ENCODE data around the gene ITM2C.

ITM2C gene

DNA sequence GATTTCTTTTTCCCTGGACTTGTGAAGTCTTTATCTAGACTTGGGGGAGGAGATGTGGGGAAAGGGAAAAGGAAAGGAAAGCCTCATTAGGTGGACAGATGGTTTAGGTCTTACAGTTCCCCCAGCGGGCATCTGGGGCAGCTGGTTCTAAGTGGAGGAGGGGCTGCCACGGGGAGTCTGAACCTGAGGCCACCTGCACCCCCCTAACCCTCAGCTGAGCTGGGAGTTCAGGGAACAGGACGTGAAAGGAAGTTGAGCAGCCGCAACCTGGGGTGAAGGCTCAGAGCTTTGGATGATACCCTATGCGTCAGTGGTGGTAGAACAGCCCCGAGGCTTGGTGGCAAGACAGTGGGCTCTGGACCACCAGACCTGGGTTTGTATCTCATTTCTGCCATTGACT, 26.8 kb downstream of the ITM2C start:
- H3K4me3 ChIP-seq (ENCODE audit: low read depth, low read length): no peak overlapping the region
- TF ChIP-seq, protein P1, sequence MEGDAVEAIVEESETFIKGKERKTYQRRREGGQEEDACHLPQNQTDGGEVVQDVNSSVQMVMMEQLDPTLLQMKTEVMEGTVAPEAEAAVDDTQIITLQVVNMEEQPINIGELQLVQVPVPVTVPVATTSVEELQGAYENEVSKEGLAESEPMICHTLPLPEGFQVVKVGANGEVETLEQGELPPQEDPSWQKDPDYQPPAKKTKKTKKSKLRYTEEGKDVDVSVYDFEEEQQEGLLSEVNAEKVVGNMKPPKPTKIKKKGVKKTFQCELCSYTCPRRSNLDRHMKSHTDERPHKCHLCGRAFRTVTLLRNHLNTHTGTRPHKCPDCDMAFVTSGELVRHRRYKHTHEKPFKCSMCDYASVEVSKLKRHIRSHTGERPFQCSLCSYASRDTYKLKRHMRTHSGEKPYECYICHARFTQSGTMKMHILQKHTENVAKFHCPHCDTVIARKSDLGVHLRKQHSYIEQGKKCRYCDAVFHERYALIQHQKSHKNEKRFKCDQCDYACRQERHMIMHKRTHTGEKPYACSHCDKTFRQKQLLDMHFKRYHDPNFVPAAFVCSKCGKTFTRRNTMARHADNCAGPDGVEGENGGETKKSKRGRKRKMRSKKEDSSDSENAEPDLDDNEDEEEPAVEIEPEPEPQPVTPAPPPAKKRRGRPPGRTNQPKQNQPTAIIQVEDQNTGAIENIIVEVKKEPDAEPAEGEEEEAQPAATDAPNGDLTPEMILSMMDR (IDR thresholded peaks at IDR 0.05; ENCODE audit: low read depth, low read length, missing control alignments): no peak
- DNase-seq (ENCODE audit: low read depth): no peak

DNA sequence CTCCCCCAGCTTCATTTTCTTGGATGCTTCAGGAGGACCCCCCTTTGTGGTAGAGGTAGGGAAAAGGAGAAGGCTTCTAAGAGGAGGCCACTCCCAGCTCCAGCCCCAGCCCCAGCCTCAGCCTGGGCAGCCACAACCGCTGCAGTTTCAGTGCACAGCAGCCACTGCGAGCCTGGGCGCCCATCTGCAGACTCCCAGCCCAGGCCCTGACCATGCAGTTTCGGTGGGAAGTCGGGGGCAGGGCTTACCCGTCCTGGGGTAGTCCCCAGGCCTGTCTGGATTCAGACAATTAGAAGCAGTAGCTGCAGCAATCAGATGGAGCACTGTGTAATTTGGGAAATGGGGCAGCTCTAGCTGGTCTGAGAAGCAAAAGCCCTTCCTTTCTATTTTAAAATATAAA, 28.6 kb downstream of the ITM2C start:
- DNase-seq (ENCODE audit: low read depth): no peak
- TF ChIP-seq, protein P1 (IDR thresholded peaks at IDR 0.05; ENCODE audit: low read depth, low read length, missing control alignments): no peak
- H3K4me3 ChIP-seq (ENCODE audit: low read depth, low read length): no peak overlapping the region

DNA sequence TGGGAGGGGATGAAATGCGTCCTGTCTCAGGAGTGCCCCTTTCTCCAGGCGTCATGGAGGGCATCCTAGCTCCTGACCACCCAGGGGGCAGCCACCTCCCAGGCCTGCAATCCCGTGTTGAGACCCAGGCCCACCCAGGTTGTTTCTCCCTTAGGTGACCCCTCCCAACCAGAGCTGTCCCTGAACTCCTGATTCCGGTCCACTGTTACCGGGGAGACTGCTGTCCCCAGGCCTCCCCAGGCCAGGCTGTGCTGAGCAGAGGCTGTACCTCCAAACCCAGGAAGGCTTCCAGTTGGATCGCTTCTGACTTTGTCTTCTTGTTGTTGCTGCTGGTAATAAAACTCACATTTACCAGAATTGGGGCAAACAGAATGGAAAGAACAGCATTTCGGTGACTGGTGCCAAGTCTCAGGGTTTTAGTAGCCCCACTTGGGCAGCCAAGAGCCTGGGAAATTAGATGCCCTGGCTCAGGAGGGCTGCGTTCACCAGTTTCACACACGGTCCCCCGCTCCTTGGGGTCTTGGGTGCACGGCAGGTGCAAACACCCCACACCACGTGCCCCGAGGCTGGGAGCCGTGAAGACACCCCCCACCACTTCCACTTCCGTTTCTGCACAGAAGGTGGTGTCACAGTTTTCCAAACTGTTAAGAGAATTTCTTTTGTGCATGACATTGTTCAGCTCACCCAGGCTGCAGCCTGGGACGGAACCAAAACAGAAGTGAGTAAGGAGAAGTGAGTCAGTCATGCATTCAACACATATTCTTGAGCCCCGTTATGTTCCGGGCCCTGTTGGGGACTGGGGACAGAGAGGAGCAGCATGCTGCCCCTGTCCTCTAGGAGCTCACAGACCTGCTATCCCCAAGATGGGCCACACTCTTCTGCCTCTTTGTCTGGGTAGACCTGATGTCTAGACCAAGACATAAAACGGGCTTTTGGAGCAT, 29.4 kb downstream of the ITM2C start:
- DNase-seq (ENCODE audit: low read depth): no peak
- no peak overlapping the region for H3K4me3 ChIP-seq (ENCODE audit: low read depth, low read length)
- TF ChIP-seq, protein P1 (IDR thresholded peaks at IDR 0.05; ENCODE audit: low read depth, low read length, missing control alignments): no peak

DNA sequence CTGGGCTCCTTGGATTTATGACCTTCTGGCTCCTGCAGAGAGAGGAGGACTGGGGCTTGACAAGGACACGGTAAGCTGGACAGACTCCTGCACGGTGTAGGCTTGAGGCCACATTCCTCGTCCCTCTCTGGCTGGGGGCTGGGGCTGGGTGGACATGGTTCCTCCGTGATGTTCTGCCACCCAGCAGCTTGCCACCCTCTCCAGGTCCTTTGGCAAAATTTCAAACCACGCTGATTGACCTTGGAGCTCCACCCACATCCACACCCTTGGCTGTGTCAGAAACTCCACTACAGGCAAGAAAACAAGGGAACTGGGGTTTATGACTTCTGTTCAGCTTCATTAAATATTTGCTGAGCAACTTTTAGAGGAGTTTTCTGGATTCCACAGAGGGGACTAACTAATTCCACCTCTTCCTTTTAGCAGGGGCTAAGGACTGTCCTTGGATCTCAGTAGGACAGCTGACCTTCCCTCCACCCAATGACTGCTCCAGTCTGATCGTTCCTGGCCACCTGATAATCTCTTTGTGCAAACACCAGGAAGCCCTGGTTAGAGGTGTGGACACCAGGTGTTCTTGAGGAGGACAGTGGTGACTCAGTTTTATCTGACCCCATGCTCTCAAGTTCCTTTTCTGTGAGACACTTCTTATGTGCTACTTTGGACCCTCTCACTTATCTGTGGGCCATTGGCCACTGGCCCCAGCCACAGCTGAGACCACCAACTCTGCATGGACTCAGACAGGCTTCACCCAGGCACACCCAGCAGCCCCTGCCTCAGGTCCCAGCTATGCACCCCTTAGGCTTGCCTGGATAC, 31.0 kb downstream of the ITM2C start:
- no peak overlapping the region for H3K4me3 ChIP-seq (ENCODE audit: low read depth, low read length)
- TF ChIP-seq, protein P1 (IDR thresholded peaks at IDR 0.05; ENCODE audit: low read depth, low read length, missing control alignments): no peak
- no peak for DNase-seq (ENCODE audit: low read depth)

DNA sequence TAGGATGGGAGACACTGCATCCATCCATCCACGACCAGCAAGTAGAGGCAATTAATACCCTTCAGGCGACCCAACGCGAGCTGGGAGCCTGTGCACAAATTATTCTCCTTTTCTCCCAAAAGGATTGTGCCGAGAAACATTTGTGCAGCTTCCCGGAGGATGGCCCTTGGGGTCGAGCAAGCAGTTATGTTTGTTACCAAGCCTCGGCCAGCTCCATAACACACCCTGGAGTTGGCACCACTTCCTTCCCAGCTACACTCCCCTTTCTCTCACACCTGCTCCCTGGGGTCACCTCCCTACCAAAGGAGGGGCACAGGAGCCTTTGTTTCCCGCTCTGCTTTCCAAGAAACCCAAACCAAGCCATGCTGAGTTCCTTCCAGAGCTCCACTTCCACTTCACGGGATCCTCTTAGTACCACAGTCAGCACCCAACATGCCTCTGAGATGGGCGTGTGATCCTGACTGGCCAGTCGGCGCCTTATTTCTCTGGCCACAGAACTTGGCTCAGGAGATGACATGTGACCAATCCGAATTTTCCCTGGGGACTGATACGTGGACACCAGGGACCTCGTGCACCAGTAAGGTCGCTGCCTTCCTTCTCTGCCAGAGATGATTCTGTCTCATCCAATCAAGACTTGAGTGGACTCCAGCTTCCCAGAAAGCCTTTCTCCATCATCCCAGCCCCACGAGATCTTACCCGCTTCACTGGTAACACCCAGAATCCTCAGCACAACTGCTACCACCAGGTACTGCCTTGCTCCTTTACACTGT, 31.8 kb downstream of the ITM2C start:
- DNase-seq (ENCODE audit: low read depth): no peak
- H3K4me3 ChIP-seq (ENCODE audit: low read depth, low read length): no peak overlapping the region
- TF ChIP-seq, protein P1 (IDR thresholded peaks at IDR 0.05; ENCODE audit: low read depth, low read length, missing control alignments): no peak

DNA sequence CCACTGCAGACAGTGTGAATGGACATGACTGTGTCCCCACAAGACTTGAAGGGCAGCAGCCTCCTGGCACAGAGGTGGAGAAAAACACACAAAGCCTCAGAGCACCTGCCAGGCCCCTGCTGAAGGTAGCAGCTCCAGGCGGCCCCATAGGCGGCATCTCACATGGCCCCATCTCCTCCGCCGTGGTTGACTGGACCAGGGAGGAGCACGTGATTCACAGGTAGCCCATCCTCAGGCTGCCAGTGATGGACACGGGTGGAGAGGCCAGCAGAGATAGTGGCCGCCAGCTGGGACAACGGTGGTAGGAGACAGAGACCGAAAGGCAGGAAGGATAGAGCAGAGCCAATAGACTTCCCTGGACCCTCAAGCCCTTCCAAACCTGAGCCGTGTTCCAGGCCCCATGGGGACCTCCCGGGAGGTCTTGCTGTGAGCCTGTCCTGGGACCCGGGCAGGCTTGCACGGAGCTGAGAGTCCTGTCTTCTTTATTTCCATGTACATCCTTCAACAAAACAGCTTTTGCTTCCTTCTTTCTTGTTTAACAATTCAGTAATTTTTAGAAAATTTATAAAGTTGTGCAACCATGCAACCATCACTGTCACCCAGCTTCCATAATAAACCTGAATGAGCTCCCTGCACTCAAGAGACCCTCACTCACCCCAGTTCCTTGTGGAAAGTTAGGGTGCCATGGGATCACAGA, 33.4 kb downstream of the ITM2C start:
- no peak overlapping the region for H3K4me3 ChIP-seq (ENCODE audit: low read depth, low read length)
- TF ChIP-seq, protein P1 (IDR thresholded peaks at IDR 0.05; ENCODE audit: low read depth, low read length, missing control alignments): no peak
- DNase-seq (ENCODE audit: low read depth): no peak

Data from GM12864 (cell line).